H7 (cell line): Measurements from ENCODE around the gene PHC2. TPM values are rescaled to one million over a fixed set of nuclear protein-coding genes. Genes with fewer than 3 reads are reported as not detected.

Source experiments
- DNase-seq: peaks from one replicate; pipeline ENCODE4 v3.0.0; 2012
- H3K27me3 ChIP-seq: 2 replicates; pipeline ENCODE4 v1.6.0; 2011; ENCODE audit warnings: mild to moderate bottlenecking, low read length; ENCODE audit not compliant: control insufficient read depth, insufficient read depth
- H3K36me3 ChIP-seq: replicated peaks from 2 replicates; pipeline ENCODE4 v1.5.1; 2011; ENCODE audit warnings: low read length; ENCODE audit not compliant: control insufficient read depth, insufficient read depth
- H3K4me3 ChIP-seq: 2 replicates; pipeline ENCODE4 v1.5.1; 2011; ENCODE audit warnings: low read depth, mild to moderate bottlenecking, control low read depth, low read length, moderate library complexity; ENCODE audit not compliant: insufficient read depth
- total RNA-seq: library from RNA; depleted of rRNA; stranded (reverse); fragments of >200 nt; shearing (Covaris generic); gene quantifications from 2 replicates; pipeline ENCODE4 v1.2.3, GENCODE V29; 2014

The PHC2 gene
- total RNA-seq, 1 experiment from 2014 or later: 50.5 TPM

DNA sequence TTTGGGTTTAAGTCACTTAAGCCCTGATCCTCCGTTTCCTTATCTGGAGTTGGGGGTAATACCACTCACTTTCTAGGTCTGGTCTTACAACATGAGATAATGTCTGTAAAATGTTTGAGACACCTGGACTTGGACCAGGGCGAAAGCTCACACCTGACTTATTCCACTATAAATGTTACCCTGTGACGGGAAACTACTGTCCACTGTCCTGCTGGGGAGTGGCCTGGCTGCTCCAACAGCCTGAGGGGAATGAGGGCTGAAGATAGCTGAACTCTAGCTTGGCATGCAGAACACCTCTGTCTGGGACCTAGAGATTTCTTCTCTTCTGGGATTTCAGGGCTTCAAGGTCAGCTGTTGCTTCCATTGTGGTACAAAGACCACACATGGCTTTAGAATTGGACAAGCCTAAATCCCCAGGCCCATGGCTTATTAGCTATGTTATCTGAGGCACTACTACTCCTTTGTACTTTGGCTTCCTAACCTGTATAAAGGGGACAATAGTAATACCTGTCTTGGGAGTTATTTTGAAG lies 100.5 kb downstream of the PHC2 start:
- Histone ChIP-seq H3K27me3 (no peaks in the 10 kb centered on the region), H3K4me3 (no peak overlapping the region), H3K36me3 (no peaks in the 10 kb centered on the region; the same call in none of the 2 replicates)
- no peak for DNase-seq

GRCh38 chr1:33329600-33330305 lies 101.1 kb downstream of the PHC2 start:
- H3K4me3 ChIP-seq: no peak overlapping the region
- H3K27me3 ChIP-seq: no peaks in the 10 kb centered on the region
- H3K36me3 ChIP-seq: no peaks in the 10 kb centered on the region; the same call in none of the 2 replicates
- DNase-seq: no peak

DNA sequence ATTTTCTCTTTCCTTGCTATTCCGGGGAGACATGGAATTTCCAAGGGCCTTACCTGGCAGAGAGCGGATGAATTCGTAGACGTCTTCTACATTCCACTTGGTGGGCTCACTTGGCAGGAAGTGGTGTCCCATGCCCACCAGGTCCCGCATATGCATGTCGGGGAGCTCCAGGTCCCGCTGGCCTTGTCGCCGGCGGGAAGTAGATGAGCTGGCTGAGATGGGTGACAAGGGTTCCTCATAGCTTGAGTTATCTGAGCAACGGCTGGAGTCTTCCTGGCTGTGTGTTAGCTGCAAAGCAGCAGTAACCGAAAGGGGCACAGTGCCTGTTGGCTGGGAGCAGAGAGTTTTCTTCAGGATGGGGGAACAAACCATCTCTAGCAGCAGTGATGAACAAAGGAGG lies 102.1 kb downstream of the PHC2 start:
- DNase-seq: no peak
- Histone ChIP-seq H3K4me3 (no peak overlapping the region), H3K27me3 (no peaks in the 10 kb centered on the region), H3K36me3 (no peaks in the 10 kb centered on the region; the same call in none of the 2 replicates)

DNA sequence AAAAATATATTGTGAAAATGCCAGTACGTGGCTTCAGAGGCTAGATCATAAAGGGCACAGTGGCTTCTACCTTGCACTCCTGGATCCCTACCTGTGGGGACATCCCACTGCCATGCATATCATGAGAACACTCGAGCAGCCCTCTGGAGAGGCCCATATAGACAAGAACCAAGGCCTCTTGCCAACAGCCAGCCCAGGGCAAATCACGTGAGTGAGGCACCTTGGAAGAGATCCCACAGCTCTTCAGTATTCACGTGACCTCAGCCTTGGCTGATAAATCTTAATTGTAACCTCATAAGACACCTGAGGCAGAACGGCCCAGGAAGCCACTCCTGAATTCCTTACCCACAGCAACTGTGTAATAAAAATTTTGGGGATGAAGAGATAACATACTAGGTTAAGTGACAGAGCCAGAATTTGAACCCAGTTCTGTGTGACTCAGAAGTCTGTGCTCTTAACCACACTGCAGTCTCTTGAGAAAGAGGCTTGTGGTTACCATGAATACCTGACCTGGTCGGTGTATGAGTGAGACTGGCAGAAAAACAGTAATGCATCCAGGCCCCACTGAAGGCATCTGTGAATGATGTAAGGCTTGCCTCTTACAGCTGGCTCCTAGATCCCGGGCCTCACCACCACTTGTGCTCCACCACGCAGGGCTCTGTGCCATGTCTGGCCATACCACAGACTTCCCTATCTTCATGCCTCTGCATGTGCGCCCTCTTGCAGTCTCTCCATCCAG lies 103.1 kb downstream of the PHC2 start:
- H3K27me3 ChIP-seq: no peaks in the 10 kb centered on the region
- no peak for DNase-seq
- no peak overlapping the region for H3K4me3 ChIP-seq
- no peaks in the 10 kb centered on the region; the same call in 1 of the 2 replicates for H3K36me3 ChIP-seq

DNA sequence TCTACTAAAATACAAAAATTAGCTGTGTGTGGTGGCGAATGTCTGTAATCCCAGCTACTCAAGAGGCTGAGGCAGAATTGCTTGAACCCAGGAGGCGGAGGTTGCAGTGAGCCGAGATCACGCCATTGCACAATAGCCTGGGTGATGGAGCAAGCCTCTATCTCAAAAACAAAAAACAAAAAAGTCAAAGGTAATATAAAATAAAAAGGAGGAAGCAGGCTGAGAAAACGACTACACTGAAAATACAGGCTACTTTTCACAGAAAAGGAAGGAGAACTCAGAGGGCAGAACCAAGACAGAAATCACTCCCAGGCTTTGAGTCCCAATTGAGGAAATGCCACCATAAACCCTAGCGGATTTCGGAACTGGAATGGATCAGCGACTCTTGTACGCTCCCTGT lies 104.1 kb downstream of the PHC2 start:
- no peak for DNase-seq
- Histone ChIP-seq H3K36me3 (no peaks in the 10 kb centered on the region; the same call in 1 of the 2 replicates), H3K4me3 (no peak overlapping the region), H3K27me3 (no peaks in the 10 kb centered on the region)

DNA sequence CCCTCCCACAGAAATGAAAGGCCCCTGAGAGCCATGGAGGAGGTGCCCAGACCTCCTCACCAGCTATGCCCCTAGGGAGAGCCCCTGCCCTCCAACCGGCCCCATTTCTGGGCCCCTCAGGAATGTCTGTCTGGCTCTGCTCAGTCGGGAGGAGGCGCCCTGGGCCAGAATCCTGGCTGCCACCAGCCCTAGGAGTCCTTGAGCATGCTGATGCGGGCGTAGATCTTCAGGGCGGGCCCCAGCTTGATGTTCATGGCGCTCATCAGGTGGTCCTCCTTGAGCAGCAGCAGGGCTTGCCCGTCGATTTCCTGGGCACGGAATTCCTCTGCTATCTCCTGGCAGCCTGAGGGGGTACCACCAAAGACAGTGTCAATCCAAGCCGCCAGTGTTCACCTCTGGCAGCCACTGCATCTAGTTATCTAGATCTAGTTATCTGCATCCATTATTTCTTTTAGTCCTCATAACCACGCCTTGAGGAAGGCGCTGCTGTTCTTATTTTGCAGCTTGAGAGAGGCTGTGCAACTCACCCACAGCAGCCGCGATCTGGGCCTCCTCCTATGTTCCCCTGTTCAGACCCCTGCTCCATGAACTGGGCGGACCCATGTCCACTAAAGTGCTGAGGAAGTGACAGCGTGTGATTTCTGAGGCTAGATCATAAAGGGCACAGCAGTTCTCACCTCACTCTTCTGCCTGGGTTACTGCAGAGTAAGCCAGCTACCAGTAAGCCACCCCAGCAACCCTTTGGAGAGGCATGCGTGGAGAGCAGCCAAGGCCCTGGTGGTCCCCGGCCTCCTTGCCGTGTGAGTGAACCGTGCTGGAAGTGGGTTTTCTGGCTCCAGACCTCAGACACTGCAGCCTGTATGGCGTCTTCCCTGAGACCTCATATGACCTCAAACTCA lies 106.0 kb downstream of the PHC2 start:
- no peaks in the 10 kb centered on the region for H3K27me3 ChIP-seq
- no peak overlapping the region for H3K4me3 ChIP-seq
- H3K36me3 ChIP-seq: no peaks in the 10 kb centered on the region; the same call in 1 of the 2 replicates
- no peak for DNase-seq

GRCh38 chr1:33323663-33324477 lies 107.0 kb downstream of the PHC2 start:
- H3K4me3 ChIP-seq: no peak overlapping the region
- no peaks in the 10 kb centered on the region; the same call in 1 of the 2 replicates for H3K36me3 ChIP-seq
- no peaks in the 10 kb centered on the region for H3K27me3 ChIP-seq
- no peak for DNase-seq

GRCh38 chr1:33322870-33323585 lies 107.9 kb downstream of the PHC2 start:
- Histone ChIP-seq H3K4me3 (no peak overlapping the region), H3K27me3 (0 out of 2 replicates have a peak, but pooled peaks cover 2% of the 10 kb centered on the region), H3K36me3 (no peaks in the 10 kb centered on the region; the same call in 1 of the 2 replicates)
- DNase-seq: no peak

DNA sequence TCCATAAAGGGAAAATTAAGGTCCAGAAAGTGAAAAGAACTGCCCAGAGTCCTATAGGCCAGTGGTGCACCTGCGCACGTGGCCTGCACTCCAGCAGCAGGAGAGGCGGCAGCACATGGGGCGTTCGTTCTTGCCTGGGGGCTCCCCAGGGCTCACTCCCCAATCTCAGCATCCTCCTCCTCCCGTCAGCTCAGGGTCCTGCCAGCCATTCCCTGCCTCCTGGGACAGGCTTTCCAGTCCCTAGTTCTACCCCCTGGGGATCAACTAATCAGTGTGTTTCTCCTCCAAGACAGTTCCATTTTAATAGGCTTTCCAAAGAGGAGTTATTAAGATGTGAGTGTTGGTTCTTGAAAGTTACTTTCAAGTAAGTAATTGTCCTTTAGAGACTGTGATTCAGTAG lies 108.8 kb downstream of the PHC2 start:
- DNase-seq: no peak
- Histone ChIP-seq H3K4me3 (no peak overlapping the region), H3K27me3 (peaks cover 2% of the 10 kb centered on the region; the same call in 1 of the 2 replicates), H3K36me3 (no peaks in the 10 kb centered on the region)

DNA sequence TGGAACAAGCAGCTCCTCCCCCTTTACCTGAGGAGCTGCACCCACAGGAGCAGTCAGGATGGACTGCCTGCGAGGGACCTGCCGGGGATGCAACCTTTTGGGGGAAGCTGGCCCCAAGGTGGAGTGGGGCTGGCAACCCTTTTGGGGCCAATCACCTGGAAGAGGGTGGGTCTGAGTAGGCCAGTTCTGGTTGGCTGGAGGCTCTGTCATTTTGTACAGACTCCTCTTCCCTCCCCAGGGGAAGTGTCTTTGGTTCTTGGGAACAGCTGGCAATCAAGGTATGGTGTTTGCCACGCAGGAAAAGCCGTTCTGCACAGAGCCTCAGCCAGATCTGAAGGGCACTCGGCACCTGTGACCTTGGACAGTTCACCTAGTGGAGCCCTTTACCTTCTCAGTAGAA lies 109.7 kb downstream of the PHC2 start:
- Histone ChIP-seq H3K36me3 (no peaks in the 10 kb centered on the region), H3K27me3 (peaks cover 2% of the 10 kb centered on the region; the same call in 1 of the 2 replicates), H3K4me3 (no peak overlapping the region)
- no peak for DNase-seq

DNA sequence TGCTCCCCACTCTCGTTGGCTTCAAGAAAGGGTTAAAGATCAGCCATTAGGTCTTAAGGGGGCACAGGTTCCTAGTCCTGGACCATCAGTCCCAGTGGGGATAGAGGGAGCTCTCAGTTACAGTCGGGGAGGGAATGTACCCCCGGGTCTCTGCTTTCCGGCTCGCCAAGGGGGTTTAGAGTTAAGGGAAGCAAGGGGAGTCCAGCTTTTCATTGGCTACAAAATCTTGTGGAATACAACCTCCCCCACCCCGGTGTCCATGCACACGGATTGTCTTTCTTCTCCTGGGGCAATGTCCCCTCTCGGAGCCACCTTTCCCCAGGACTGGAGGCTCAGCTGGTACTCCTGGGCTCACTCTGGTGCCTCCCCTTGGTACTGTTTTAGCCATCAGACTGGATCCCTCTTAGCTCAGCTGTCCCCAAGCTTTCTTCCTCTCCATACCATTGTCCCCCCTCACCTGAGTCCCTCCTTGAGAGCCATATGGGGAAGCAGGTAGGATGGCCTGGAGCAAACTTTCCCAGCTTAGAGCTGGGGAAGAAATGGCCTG lies 110.2 kb downstream of the PHC2 start, which contains the start of gene A3GALT2:
A3GALT2 (minus strand) TSS at position 480 of the 547 bp plus-strand sequence; CDS start at position 480, 0 bp downstream.
- no peak within 1 kb of the TSS for H3K4me3 ChIP-seq
- H3K36me3 ChIP-seq: no peaks in the 10 kb centered on the region
- no peak for DNase-seq
- peaks cover 2% of the 10 kb centered on the region; the same call in 1 of the 2 replicates for H3K27me3 ChIP-seq

- H3K36me3 ChIP-seq: no peaks in the 10 kb centered on the region
- no peak overlapping the region for H3K4me3 ChIP-seq
- DNase-seq: no peak
- H3K27me3 ChIP-seq: peaks cover 2% of the 10 kb centered on the region; the same call in 1 of the 2 replicates
These were observed 110.8 kb downstream of the PHC2 start for GRCh38 chr1:33319949-33320618.
